Erythroblast (primary cell): ENCODE measurements around the gene HIC1.

Experiments used
- GATA1 ChIP-seq: IDR thresholded peaks from 2 replicates; pipeline ENCODE4 v1.6.1; 2011; ENCODE audit warnings: low read depth, mild to moderate bottlenecking, control low read depth, low read length, moderate library complexity
- POLR2A ChIP-seq: IDR thresholded peaks from 2 replicates; pipeline ENCODE4 v1.6.1; 2011; ENCODE audit warnings: mild to moderate bottlenecking, low read length

DNA sequence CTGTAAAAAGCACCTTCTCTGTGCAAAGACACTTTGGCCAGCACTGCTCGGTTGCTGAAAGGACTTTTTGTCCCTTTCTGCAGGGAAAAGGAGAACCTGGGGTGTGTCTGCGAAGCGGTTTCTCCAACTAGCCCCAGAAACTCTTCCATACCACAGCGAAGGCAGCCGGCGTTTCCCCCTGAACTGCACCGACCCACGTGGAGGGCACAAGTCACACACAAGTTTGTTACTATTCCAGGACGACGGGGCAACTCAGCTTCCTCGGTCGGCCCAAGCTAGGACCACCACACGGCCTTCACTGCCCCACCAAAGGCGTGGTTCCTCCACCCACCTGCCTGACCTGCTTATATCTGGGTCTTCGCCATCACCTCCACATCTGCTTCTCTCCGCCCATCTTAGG, 31.6 kb upstream of the HIC1 start:
- no peak for TF ChIP-seq POLR2A
- TF ChIP-seq GATA1 = no peak
